ENCODE measurements around the gene SCN4A. TPM values are rescaled to one million over a fixed set of nuclear protein-coding genes. Genes with fewer than 3 reads are reported as not detected.
"Not testable (repeated sequence)": the region's sequence is repeated elsewhere in the genome, so short reads cannot be mapped to it uniquely, and the experiment has no call there.

The SCN4A gene
- polyA plus RNA-seq, 1 donor from 2014 or later, result not detected

DNA sequence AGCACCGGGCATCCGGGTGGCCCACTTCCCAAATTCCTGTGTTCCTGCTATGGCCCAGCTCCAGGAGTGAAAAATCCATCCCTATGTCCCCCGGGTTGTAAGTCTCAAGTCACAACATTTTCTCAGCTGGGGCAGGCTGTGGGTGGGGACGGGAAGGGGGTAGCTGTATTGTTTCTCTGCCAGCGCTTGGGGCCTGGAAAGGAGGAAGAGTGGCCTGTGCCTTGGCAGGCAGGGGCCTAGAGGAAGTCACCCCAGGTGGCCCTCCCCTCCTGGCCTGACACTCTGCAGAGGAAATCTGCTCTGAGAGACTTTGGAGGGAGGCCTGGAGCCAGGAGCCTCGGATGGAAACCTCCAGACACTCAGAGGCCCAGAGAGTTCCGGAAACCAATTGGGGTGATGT is 10.6 kb upstream of the SCN4A start:
- no peaks in the 10 kb centered on the region for H3K9me2 ChIP-seq (ENCODE audit: insufficient read depth, low read length)
- H3K27me3 ChIP-seq (ENCODE audit: insufficient read depth, low read depth, low read length), result no peaks in the 10 kb centered on the region
- no peaks in the 10 kb centered on the region for H4K20me1 ChIP-seq (ENCODE audit: insufficient read depth)
- H3K9me3 ChIP-seq (ENCODE audit: low read length), result no peaks in the 10 kb centered on the region
- H3K27ac ChIP-seq (ENCODE audit: low read length), result no peak overlapping the region
- H3K9ac ChIP-seq (ENCODE audit: low read length), result no peak overlapping the region
- no peaks in the 10 kb centered on the region for H3K79me2 ChIP-seq (replicated peaks; ENCODE audit: insufficient read depth, low read length)
- TF ChIP-seq REST (IDR thresholded peaks at IDR 0.05; ENCODE audit: borderline replicate concordance) (no peak), TAF1 (IDR thresholded peaks at IDR 0.05; ENCODE audit: low read depth) (no peak), SMC3 (conservative IDR thresholded peaks at IDR 0.05; ENCODE audit: poor library complexity) (no peak), EZH2 (IDR thresholded peaks at IDR 0.05; ENCODE audit: borderline replicate concordance, insufficient read depth, low read length, poor library complexity, severe bottlenecking) (no peak), EP300 (conservative IDR thresholded peaks at IDR 0.05; ENCODE audit: poor library complexity, severe bottlenecking) (no peak), MXI1 (conservative IDR thresholded peaks at IDR 0.05; ENCODE audit: poor library complexity, severe bottlenecking) (no peak)
- TF ChIP-seq, protein P1, sequence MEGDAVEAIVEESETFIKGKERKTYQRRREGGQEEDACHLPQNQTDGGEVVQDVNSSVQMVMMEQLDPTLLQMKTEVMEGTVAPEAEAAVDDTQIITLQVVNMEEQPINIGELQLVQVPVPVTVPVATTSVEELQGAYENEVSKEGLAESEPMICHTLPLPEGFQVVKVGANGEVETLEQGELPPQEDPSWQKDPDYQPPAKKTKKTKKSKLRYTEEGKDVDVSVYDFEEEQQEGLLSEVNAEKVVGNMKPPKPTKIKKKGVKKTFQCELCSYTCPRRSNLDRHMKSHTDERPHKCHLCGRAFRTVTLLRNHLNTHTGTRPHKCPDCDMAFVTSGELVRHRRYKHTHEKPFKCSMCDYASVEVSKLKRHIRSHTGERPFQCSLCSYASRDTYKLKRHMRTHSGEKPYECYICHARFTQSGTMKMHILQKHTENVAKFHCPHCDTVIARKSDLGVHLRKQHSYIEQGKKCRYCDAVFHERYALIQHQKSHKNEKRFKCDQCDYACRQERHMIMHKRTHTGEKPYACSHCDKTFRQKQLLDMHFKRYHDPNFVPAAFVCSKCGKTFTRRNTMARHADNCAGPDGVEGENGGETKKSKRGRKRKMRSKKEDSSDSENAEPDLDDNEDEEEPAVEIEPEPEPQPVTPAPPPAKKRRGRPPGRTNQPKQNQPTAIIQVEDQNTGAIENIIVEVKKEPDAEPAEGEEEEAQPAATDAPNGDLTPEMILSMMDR (IDR thresholded peaks at IDR 0.05; ENCODE audit: poor library complexity, severe bottlenecking), result no peak
- no peak overlapping the region for H3K4me3 ChIP-seq (ENCODE audit: low read length)
- no peaks in the 10 kb centered on the region for H3K36me3 ChIP-seq (ENCODE audit: insufficient read depth, low read length)
- no peaks in the 10 kb centered on the region for H3F3A ChIP-seq (ENCODE audit: insufficient read depth, low read length, poor library complexity, severe bottlenecking)
- H2AFZ ChIP-seq (ENCODE audit: low read depth, low read length), result no peak overlapping the region
- H3K4me2 ChIP-seq (ENCODE audit: low read length), result no peak overlapping the region

- H3K27ac ChIP-seq (ENCODE audit: low read length); H3F3A ChIP-seq (ENCODE audit: insufficient read depth, low read length, poor library complexity, severe bottlenecking); H3K9ac ChIP-seq (ENCODE audit: low read length); H4K20me1 ChIP-seq (ENCODE audit: insufficient read depth); H3K27me3 ChIP-seq (ENCODE audit: insufficient read depth, low read depth, low read length); H3K4me2 ChIP-seq (ENCODE audit: low read length); H2AFZ ChIP-seq (ENCODE audit: low read depth, low read length); H3K4me3 ChIP-seq (ENCODE audit: low read length); H3K9me2 ChIP-seq (ENCODE audit: insufficient read depth, low read length); H3K9me3 ChIP-seq (ENCODE audit: low read length); H3K36me3 ChIP-seq (ENCODE audit: insufficient read depth, low read length); H3K79me2 ChIP-seq (replicated peaks; ENCODE audit: insufficient read depth, low read length): not testable (repeated sequence)
Observed at GRCh38 chr17:63982641-63983040, 9.9 kb upstream of the SCN4A start.

Measured in neural cell (in vitro differentiated cells).